HG02642 (cell line): ENCODE data around the gene ROBO3.

Experiments used
- ATAC-seq: cut with Tn5 transposase; IDR thresholded peaks from one replicate; pipeline ENCODE4 v1.9.1; 2021; ENCODE audit warnings: mild to moderate bottlenecking; ENCODE audit not compliant: unreplicated experiment, poor library complexity

ROBO3 gene

DNA sequence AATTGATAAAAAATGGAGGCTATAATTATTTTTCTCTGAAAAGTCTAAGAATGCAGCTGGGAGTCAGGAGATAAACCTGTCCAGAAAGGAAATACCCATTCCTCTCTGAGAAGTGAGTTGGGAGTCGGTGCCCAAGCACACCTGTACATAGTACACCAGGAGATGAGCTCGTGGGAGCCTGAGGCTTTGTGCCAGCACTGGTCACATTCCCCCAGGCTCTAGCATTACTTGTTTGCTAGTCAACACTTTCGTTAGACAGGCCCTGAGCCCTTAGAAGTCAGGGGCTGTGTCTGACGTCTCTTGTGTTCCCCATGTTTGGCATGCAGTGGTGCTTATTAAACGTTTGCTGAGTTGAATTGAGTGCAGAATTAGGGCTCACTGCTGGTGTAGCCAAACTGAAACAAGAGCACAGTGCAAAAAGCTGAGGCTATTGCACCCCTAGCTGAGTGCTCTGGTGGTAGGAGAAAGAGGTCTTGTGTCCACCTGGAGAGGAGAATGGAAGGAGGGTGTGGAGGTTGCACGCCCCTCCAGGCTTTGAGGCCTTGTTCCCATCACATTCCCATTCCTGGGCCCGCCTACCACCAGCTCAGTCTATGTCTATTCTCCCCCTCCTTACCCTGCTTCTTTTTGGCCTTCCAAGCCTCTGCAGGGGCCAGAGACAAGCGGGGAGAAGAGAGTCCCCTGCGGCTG lies 25.6 kb downstream of the ROBO3 start:
- ATAC-seq, result no peak

DNA sequence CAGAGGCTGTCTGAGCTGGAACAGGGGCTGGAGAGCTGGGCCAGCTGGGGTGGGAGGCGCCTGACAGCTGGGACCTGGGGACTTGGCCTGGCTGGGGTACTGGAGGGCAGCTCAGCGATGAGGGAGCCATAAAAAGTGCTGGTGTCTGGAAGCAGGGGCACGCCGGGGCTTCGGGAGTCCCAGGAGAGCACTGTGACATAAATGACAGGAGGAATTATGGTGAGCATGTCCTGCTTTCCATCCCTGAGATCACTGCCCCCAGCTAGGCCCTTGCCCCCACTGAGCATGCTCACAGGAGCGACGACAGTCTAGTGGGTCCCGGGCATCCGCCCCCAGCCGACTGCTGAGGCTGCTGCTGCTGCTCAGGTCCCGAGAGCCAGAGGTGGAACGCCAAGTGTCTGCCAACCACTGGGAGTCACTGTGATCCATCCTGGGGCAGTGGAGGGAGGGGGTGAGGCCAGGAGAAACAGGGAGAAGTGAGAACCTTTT lies 26.2 kb downstream of the ROBO3 start:
- no peak for ATAC-seq

GRCh38 chr11:124892146-124892545 lies 26.9 kb downstream of the ROBO3 start:
- ATAC-seq, result no peak

- ATAC-seq, result no peak
Measured at GRCh38 chr11:124892750-124893454, 27.7 kb downstream of the ROBO3 start.

DNA sequence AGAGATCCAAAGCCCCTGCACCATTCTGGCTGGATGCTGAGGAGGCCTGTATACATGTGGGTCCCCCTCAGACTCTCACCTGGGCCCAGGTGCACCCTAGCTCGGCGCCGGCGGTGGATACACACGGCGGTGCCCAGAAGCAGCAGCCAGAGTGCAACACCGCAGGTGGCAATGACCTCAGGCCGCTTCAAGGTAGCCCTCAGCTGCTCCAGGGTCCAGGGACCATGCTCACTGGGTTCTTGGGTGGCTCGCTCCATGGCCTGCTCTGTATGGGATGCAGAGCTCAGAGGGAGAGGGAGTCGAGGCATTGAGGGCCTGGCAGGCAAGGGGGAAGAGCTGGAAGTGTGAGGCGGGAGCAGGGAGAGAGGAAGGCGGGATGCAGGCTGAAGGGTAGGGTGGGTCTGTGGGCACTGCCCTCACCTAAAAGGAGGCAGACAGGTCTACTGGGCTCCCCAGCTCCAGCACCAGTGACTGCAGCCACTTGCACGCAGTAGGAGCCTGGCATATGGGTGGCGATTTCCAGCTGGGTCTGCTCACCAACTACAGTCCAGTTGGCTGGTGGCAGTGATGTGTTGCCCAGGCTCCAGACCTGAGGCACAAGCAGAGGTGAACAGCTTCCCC lies 28.7 kb downstream of the ROBO3 start:
- ATAC-seq, result no peak

DNA sequence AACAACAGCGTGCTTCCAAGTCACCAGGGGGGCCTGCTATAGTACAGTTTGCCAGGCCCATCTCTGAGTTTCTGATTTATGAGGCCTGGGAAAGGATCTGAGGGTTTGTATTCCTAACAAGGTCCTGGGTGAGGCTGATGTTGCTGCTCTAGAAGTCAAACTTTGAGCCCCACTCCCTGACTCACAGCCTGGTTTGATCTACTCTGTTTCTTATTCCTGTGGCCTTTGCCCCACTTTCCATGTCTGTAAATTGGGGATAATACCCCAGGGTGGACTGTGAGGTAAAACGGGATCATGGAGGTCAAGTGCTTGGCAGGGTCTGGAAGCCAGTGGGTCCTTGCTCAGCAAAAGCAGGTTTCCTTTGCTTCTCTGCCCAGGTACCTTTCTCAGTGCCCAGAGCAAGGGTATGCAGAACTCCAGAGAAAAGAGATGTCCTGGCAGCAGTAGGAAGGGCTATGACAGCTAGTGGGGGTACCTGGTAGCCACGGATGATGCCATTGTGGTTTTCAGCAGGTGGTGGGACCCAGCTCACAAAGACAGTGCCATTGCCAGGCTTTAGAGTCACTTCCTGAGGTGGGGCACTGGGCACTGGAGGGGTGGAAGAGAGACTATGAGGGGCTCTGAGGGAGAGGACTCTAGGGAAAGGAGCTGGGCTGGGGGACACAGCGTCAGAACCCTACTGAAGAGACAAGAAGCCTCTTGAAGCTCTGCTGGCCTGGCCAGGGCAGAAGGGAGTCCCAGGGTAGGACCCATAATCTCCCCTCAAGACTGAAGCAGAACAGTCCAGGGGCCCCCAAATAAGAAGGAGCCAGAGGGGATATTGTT lies 29.6 kb downstream of the ROBO3 start:
- ATAC-seq, result no peak

GRCh38 chr11:124895471-124895971 lies 30.3 kb downstream of the ROBO3 start:
- no peak for ATAC-seq

GRCh38 chr11:124896071-124896750 lies 31.0 kb downstream of the ROBO3 start:
- ATAC-seq, result no peak

- no peak for ATAC-seq
Measured at GRCh38 chr11:124896821-124897391, 31.7 kb downstream of the ROBO3 start.

DNA sequence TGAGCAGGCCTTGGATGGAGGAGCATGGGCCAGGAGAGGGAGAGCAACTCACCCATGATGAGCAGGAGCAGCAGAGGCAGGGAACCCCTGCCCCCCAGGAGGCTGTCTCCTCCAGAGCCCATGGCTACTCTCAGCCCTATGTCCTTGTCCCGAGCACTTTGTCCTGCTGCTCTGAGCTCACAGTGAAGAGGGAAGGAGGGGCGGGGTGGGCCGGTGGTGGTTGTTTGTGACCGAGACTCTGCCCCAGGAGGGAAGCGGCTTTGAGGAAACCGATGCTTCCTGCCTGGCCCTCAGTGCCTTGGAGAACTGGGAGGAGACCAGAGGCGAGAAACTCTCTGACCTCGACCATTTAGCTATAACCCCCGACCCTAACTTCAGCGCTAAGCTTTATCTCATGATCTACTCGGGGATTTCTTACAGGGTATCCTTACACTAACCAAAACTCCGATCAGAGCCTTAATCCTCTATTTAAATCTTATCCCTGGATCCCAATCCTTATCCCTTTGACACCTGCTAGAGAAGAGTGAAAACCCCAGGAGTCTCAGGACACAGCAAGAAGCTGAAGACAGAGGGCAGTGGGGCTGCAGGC lies 32.5 kb downstream of the ROBO3 start, which contains the start of gene ROBO4:
ROBO4 (minus strand) TSS at position 192 of the 589 bp plus-strand sequence; CDS start at position 122, 70 bp downstream.
- ATAC-seq, result no peak

DNA sequence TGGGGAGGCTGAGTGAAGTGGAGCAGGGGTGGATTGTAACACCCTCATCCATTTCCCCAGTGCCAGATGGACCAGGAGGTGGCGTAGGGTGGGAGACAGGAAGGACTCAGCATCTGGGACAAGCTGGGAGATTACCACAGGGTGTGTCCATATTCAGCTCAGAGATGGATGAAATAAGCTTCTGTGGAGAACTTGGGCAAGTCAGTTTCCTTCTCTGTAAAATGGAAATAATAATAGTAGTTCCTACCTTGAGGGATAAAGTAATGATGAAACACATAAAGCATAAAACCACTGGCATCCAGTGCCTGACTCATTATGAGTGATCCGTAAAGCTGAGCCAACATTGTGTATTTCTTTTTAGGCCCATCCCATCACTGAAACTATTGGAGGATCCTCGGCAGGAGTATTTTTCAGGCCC lies 33.0 kb downstream of the ROBO3 start:
- ATAC-seq, result no peak

GRCh38 chr11:124898711-124899110 lies 33.5 kb downstream of the ROBO3 start:
- ATAC-seq, result no peak

GRCh38 chr11:124899383-124900145 lies 34.3 kb downstream of the ROBO3 start:
- ATAC-seq, result no peak

DNA sequence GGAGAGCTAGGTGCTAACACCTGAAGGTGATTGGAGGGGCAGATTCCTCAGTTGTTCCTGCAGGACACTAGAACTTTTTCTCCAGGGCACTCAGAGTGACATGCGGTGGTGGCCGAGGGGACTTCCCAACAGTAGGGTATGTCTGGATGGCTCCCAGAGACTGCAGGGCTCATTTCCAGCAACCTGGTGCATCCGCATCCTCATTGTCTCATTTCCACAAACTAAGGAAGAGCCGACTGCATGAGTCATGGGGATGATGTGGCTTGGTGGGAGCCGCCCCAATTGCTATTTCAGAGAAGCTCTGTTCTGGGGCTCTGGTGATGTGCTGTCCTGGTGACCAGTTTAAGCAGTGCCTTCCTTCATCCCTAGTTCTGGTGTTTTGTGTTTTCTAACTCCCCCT lies 35.2 kb downstream of the ROBO3 start:
- ATAC-seq, result no peak

- no peak for ATAC-seq
Measured at GRCh38 chr11:124902616-124903015, 37.4 kb downstream of the ROBO3 start.

- no peak for ATAC-seq
Measured at GRCh38 chr11:124915541-124916369, 50.5 kb downstream of the ROBO3 start.

- ATAC-seq, result no peak
Measured at GRCh38 chr11:124916370-124916710, 51.1 kb downstream of the ROBO3 start.
